ENCODE data around the gene IGSF21.

Gene IGSF21

GRCh38 chr1:18191481-18192155 is 84.0 kb downstream of the IGSF21 start:
- H3K9me2 ChIP-seq (replicated peaks; ENCODE audit: insufficient read depth, low read length), result no peaks in the 10 kb centered on the region
- no peak for DNase-seq

GRCh38 chr1:18192182-18192581 is 84.6 kb downstream of the IGSF21 start:
- Histone ChIP-seq H3K9me3 (replicated peaks; ENCODE audit: insufficient read depth, low read length) (no peaks in the 10 kb centered on the region), H4K20me1 (ENCODE audit: insufficient read depth, low read length) (no peaks in the 10 kb centered on the region), H3K27me3 (replicated peaks; ENCODE audit: insufficient read depth, low read length) (peaks cover 91% of the 10 kb centered on the region), H3K9ac (ENCODE audit: low read length) (no peak overlapping the region), H3K4me1 (ENCODE audit: low read length) (no peaks in the 10 kb centered on the region), H3K4me3 (ENCODE audit: low read length) (no peak overlapping the region), H3K27ac (ENCODE audit: low read length) (no peak overlapping the region), H3F3A (ENCODE audit: insufficient read depth, low read length) (no peaks in the 10 kb centered on the region), H3K79me2 (ENCODE audit: low read length) (no peaks in the 10 kb centered on the region), H2AFZ (ENCODE audit: low read length) (no peak overlapping the region), H3K4me2 (ENCODE audit: low read depth, low read length) (no peak overlapping the region), H3K9me2 (replicated peaks; ENCODE audit: insufficient read depth, low read length) (no peaks in the 10 kb centered on the region), H3K36me3 (replicated peaks; ENCODE audit: insufficient read depth, low read length) (no peaks in the 10 kb centered on the region)
- TF ChIP-seq CTCF (IDR thresholded peaks at IDR 0.05; ENCODE audit: low read length), result no peak
- no peak for TF ChIP-seq EZH2 (optimal IDR thresholded peaks at IDR 0.05; ENCODE audit: low read depth, low read length)
- no peak for DNase-seq

More at GRCh38 chr1:18191481-18192155, 84.0 kb downstream of the IGSF21 start:
- Histone ChIP-seq H3K79me2 (ENCODE audit: low read length) (no peaks in the 10 kb centered on the region), H4K20me1 (ENCODE audit: insufficient read depth, low read length) (no peaks in the 10 kb centered on the region), H3K27me3 (replicated peaks; ENCODE audit: insufficient read depth, low read length) (peaks cover 91% of the 10 kb centered on the region), H3K4me2 (ENCODE audit: low read depth, low read length) (no peak overlapping the region), H3F3A (ENCODE audit: insufficient read depth, low read length) (no peaks in the 10 kb centered on the region), H2AFZ (ENCODE audit: low read length) (no peak overlapping the region), H3K27ac (ENCODE audit: low read length) (no peak overlapping the region), H3K4me3 (ENCODE audit: low read length) (no peak overlapping the region), H3K36me3 (replicated peaks; ENCODE audit: insufficient read depth, low read length) (no peaks in the 10 kb centered on the region), H3K9me3 (replicated peaks; ENCODE audit: insufficient read depth, low read length) (no peaks in the 10 kb centered on the region), H3K9ac (ENCODE audit: low read length) (no peak overlapping the region), H3K4me1 (ENCODE audit: low read length) (no peaks in the 10 kb centered on the region)
- TF ChIP-seq EZH2 (optimal IDR thresholded peaks at IDR 0.05; ENCODE audit: low read depth, low read length) (no peak), CTCF (IDR thresholded peaks at IDR 0.05; ENCODE audit: low read length) (no peak), EZH2phosphoT487 (IDR thresholded peaks at IDR 0.05; ENCODE audit: low read length) (no peak)

- H3K9ac ChIP-seq (ENCODE audit: low read length), result no peak overlapping the region
- no peak overlapping the region for H3K4me3 ChIP-seq (ENCODE audit: low read length)
- H3F3A ChIP-seq (ENCODE audit: insufficient read depth, low read length), result no peaks in the 10 kb centered on the region
- H3K27ac ChIP-seq (ENCODE audit: low read length), result no peak overlapping the region
- H3K27me3 ChIP-seq (replicated peaks; ENCODE audit: insufficient read depth, low read length), result peaks cover 91% of the 10 kb centered on the region
- no peak overlapping the region for H2AFZ ChIP-seq (ENCODE audit: low read length)
- no peaks in the 10 kb centered on the region for H3K4me1 ChIP-seq (ENCODE audit: low read length)
- TF ChIP-seq CTCF (IDR thresholded peaks at IDR 0.05; ENCODE audit: low read length), result no peak
- TF ChIP-seq EZH2phosphoT487 (IDR thresholded peaks at IDR 0.05; ENCODE audit: low read length), result no peak
- TF ChIP-seq EZH2 (optimal IDR thresholded peaks at IDR 0.05; ENCODE audit: low read depth, low read length), result no peak
- no peak overlapping the region for H3K4me2 ChIP-seq (ENCODE audit: low read depth, low read length)
- no peaks in the 10 kb centered on the region for H3K36me3 ChIP-seq (replicated peaks; ENCODE audit: insufficient read depth, low read length)
- no peaks in the 10 kb centered on the region for H3K9me2 ChIP-seq (replicated peaks; ENCODE audit: insufficient read depth, low read length)
- no peaks in the 10 kb centered on the region for H3K9me3 ChIP-seq (replicated peaks; ENCODE audit: insufficient read depth, low read length)
- H4K20me1 ChIP-seq (ENCODE audit: insufficient read depth, low read length), result no peaks in the 10 kb centered on the region
- no peak for DNase-seq
- no peaks in the 10 kb centered on the region for H3K79me2 ChIP-seq (ENCODE audit: low read length)
Measured at GRCh38 chr1:18192974-18193373, 85.4 kb downstream of the IGSF21 start.
